Mesendoderm (in vitro differentiated cells): ENCODE data around the gene TBC1D8.

Experiments
- DNase-seq: peaks from one replicate; pipeline ENCODE4 v3.0.0; 2013
- H2AK5ac ChIP-seq: 2 replicates; pipeline ENCODE4 v1.6.1; 2013; ENCODE audit warnings: low read length, inconsistent platforms
- H2BK120ac ChIP-seq: 2 replicates; pipeline ENCODE4 v1.6.1; 2013; ENCODE audit warnings: low read depth, mild to moderate bottlenecking, low read length, moderate library complexity, mixed read lengths
- H2BK15ac ChIP-seq: replicated peaks from 2 replicates; pipeline ENCODE4 v1.6.1; 2013; ENCODE audit warnings: low read depth, mild to moderate bottlenecking, moderate library complexity
- H2BK5ac ChIP-seq: 2 replicates; pipeline ENCODE4 v1.6.1; 2013; ENCODE audit warnings: low read length, inconsistent platforms
- H3K18ac ChIP-seq: 2 replicates; pipeline ENCODE4 v1.6.1; 2013; ENCODE audit warnings: mild to moderate bottlenecking, low read length, mixed read lengths
- H3K23ac ChIP-seq: one replicate; pipeline ENCODE4 v1.6.1; 2013; ENCODE audit warnings: low read length
- H3K27ac ChIP-seq: 2 replicates; pipeline ENCODE4 v1.5.1; 2013; ENCODE audit warnings: low read depth, mild to moderate bottlenecking, inconsistent platforms, low read length, moderate library complexity
- H3K27me3 ChIP-seq: 2 replicates; pipeline ENCODE4 v1.6.1; 2013; ENCODE audit warnings: low read length, control low read depth, mild to moderate bottlenecking, inconsistent platforms; ENCODE audit not compliant: insufficient read depth, poor library complexity
- H3K36me3 ChIP-seq: 2 replicates; pipeline ENCODE4 v1.6.1; 2013; ENCODE audit warnings: low read length, inconsistent platforms; ENCODE audit not compliant: control insufficient read depth, insufficient read depth
- H3K4ac ChIP-seq: one replicate; pipeline ENCODE4 v1.6.1; 2013; ENCODE audit warnings: low read depth, mild to moderate bottlenecking, low read length, moderate library complexity
- H3K4me1 ChIP-seq: 2 replicates; pipeline ENCODE4 v1.6.1; 2013; ENCODE audit warnings: low read depth, low read length, inconsistent platforms; ENCODE audit not compliant: control insufficient read depth
- H3K4me2 ChIP-seq: 2 replicates; pipeline ENCODE4 v1.6.1; 2013; ENCODE audit warnings: low read length
- H3K4me3 ChIP-seq: 2 replicates; pipeline ENCODE4 v1.5.1; 2013; ENCODE audit warnings: mild to moderate bottlenecking, low read length
- H3K56ac ChIP-seq: one replicate; pipeline ENCODE4 v1.6.1; 2013; ENCODE audit warnings: low read length
- H3K79me1 ChIP-seq: 2 replicates; pipeline ENCODE4 v1.6.1; 2013; ENCODE audit warnings: low read length, inconsistent platforms
- H3K79me2 ChIP-seq: 2 replicates; pipeline ENCODE4 v1.6.1; 2013; ENCODE audit warnings: mild to moderate bottlenecking, low read length; ENCODE audit not compliant: control insufficient read depth, insufficient read depth
- H3K9ac ChIP-seq: 2 replicates; pipeline ENCODE4 v1.6.1; 2013; ENCODE audit warnings: low read length, inconsistent platforms
- H4K5ac ChIP-seq: one replicate; pipeline ENCODE4 v1.6.1; 2013; ENCODE audit warnings: low read length
- H4K8ac ChIP-seq: one replicate; pipeline ENCODE4 v1.6.1; 2013; ENCODE audit warnings: low read depth, mild to moderate bottlenecking, control low read depth, low read length, moderate library complexity
- WGBS: extraction: QIAGEN DNeasy Blood & Tissue Kit; methylation state at CpG from one replicate; pipeline ENCODE4 v1.1.7; 2013; ENCODE audit warnings: low lambda C conversion rate, missing lambda C conversion rate; ENCODE audit not compliant: insufficient coverage; ENCODE audit errors: extremely low coverage; 5-methylcytosine and 5-hydroxymethylcytosine counted together

TBC1D8 gene

DNA sequence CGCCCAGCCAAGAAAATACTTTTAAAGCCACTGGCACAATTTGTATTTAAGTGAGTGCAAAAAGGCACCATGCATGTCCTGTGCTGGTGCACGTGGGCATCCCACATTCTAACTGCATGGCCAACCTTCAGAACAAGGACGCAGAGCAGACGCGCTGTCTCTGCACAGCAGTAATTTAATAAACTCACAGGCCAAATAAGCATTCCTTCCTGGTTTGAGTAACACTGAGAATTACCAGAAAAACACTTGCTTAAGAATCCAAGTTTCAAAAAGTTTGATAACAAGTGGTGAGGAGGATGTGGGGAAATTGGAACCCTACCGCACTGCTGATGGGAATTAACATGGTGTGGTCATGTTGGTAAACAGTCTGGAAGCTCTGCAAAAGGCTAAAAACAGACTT lies 110.4 kb downstream of the TBC1D8 start:
- no peak overlapping the region for H3K4me2 ChIP-seq
- H3K79me2 ChIP-seq, result no peaks in the 10 kb centered on the region
- no peaks in the 10 kb centered on the region for H3K4me1 ChIP-seq
- H2BK15ac ChIP-seq, result no peak overlapping the region
- DNase-seq, result no peak
- H3K36me3 ChIP-seq, result no peaks in the 10 kb centered on the region
- H3K4ac ChIP-seq, result no peak overlapping the region
- H3K18ac ChIP-seq, result no peak overlapping the region
- H3K9ac ChIP-seq, result no peak overlapping the region
- H3K27ac ChIP-seq, result no peak overlapping the region
- H3K4me3 ChIP-seq, result no peak overlapping the region
- no peak overlapping the region for H3K23ac ChIP-seq
- no peak overlapping the region for H3K56ac ChIP-seq
- no peaks in the 10 kb centered on the region for H3K79me1 ChIP-seq
- no peak overlapping the region for H2BK5ac ChIP-seq
- H2BK120ac ChIP-seq, result no peak overlapping the region
- H4K8ac ChIP-seq, result no peak overlapping the region
- no CpG with 5 or more reads among the region's 6 CpGs for WGBS
- no peak overlapping the region for H2AK5ac ChIP-seq
- H4K5ac ChIP-seq, result no peak overlapping the region
- no peaks in the 10 kb centered on the region for H3K27me3 ChIP-seq

DNA sequence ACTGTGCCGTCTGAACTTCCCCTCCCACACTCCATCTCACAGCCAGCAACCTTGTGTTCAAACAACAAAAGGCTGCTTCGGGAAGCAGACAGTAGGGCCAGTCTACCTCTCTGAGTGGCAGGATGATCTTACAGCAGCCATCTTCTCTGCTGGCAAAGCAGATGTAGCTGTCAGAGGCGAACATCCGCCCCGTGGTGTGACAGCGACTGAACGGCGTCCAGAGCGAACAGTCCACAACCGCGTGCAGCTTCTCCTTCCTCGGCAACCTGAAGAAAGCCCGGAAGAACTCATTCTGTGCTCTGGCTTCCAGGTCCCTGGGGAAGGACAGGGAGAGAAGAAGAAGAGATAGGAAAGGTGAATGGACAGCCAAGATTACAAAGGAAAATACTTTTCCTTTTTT lies 111.1 kb downstream of the TBC1D8 start:
- H2AK5ac ChIP-seq, result no peak overlapping the region
- no peak overlapping the region for H4K5ac ChIP-seq
- no peak overlapping the region for H2BK15ac ChIP-seq
- no peak overlapping the region for H4K8ac ChIP-seq
- no peaks in the 10 kb centered on the region for H3K4me1 ChIP-seq
- no peak overlapping the region for H3K18ac ChIP-seq
- H3K36me3 ChIP-seq, result no peaks in the 10 kb centered on the region
- no peaks in the 10 kb centered on the region for H3K79me1 ChIP-seq
- no peak overlapping the region for H2BK5ac ChIP-seq
- no CpG with 5 or more reads among the region's 13 CpGs for WGBS
- peak overlapping the region; percentile 60 for H3K23ac ChIP-seq
- no peak overlapping the region for H2BK120ac ChIP-seq
- H3K56ac ChIP-seq, result no peak overlapping the region
- H3K79me2 ChIP-seq, result no peaks in the 10 kb centered on the region
- no peaks in the 10 kb centered on the region for H3K27me3 ChIP-seq
- no peak overlapping the region for H3K4me3 ChIP-seq
- no peak overlapping the region for H3K4ac ChIP-seq
- H3K9ac ChIP-seq, result no peak overlapping the region
- DNase-seq, result no peak
- no peak overlapping the region for H3K4me2 ChIP-seq
- no peak overlapping the region for H3K27ac ChIP-seq

DNA sequence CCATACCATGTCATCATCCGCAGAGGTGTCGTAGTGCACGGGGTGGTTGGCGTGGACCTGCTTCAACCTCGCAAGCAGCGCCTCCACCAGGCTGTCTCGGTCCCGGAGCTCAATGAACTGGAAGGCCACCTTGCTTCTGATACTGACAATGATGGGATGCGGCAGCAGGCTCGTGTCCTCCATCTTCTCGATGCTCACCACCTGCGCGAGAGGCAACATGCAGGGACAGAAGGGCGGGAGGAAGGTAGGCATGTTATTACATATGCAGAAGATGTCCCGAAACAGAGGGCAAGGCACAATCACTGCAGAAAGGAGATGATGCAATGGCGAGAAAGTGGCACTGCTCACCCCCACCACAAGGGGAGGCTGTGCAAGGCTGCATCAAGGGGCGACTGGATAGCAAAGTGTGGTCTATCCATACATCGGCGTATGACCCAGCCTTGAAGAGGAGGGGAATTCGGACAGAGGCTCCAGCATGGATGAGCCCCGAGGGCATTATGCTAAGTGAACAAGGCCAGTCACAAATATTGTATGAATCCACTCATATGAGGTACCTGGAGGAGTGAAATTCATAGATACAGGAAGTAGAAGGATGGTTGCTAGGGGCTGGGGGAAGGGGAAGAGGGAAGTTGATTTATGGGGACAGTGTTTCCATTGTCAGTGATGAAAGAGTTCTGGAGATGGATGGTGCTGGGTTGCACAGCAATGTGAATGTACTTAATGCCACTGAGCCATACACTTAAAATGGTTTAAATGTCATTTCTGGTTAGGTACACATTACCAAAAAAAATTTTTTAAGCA lies 112.5 kb downstream of the TBC1D8 start:
- Histone ChIP-seq H4K5ac (no peak overlapping the region), H2BK120ac (no peak overlapping the region), H3K9ac (no peak overlapping the region), H3K79me2 (no peaks in the 10 kb centered on the region), H2AK5ac (no peak overlapping the region), H3K36me3 (no peaks in the 10 kb centered on the region), H3K4me1 (no peaks in the 10 kb centered on the region), H3K56ac (no peak overlapping the region), H3K4me3 (no peak overlapping the region), H2BK15ac (no peak overlapping the region), H3K4ac (no peak overlapping the region), H3K23ac (no peak overlapping the region), H3K79me1 (no peaks in the 10 kb centered on the region), H3K27ac (no peak overlapping the region), H4K8ac (no peak overlapping the region), H3K27me3 (no peaks in the 10 kb centered on the region), H3K18ac (no peak overlapping the region), H2BK5ac (no peak overlapping the region), H3K4me2 (no peak overlapping the region)
- no CpG with 5 or more reads among the region's 21 CpGs for WGBS
- DNase-seq, result peak; percentile 75

DNA sequence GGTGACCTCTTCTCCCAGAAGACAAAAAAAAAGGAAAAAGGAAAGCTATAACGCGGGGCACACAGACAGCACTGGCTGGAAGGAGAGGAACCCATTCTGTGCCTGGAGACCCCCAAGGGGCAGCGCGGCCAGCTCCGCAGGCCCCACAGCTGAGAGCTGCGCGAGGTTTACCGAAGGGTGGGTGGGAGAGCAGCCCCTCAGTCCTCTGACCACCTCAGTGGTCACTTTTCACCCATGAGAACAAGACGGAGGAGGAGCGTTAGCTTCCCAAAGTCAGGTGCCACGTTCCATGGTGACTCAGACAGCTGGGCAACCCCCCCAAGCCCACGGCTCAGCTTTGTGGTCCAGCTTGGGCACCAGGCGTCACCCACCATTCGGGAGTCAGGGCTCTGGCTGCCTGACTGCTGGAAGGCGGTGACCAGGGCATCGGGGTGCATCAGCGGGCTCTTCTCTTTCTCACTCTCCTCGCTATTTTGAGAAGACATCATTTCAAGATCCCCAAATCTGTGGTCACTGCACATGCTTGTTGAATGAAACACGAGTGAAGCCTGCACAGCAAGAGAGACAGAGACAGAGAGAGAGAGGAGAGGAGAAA lies 113.9 kb downstream of the TBC1D8 start:
- H2AK5ac ChIP-seq, result no peak overlapping the region
- no peak overlapping the region for H3K23ac ChIP-seq
- H3K18ac ChIP-seq, result no peak overlapping the region
- no peak overlapping the region for H3K4me2 ChIP-seq
- H3K27me3 ChIP-seq, result no peaks in the 10 kb centered on the region
- H2BK15ac ChIP-seq, result no peak overlapping the region
- no peak overlapping the region for H3K4ac ChIP-seq
- no CpG with 5 or more reads among the region's 19 CpGs for WGBS
- H3K79me1 ChIP-seq, result no peaks in the 10 kb centered on the region
- no peak for DNase-seq
- no peaks in the 10 kb centered on the region for H3K79me2 ChIP-seq
- no peak overlapping the region for H2BK120ac ChIP-seq
- H3K4me3 ChIP-seq, result no peak overlapping the region
- no peaks in the 10 kb centered on the region for H3K4me1 ChIP-seq
- no peak overlapping the region for H2BK5ac ChIP-seq
- no peaks in the 10 kb centered on the region for H3K36me3 ChIP-seq
- H3K56ac ChIP-seq, result no peak overlapping the region
- H4K8ac ChIP-seq, result no peak overlapping the region
- no peak overlapping the region for H3K9ac ChIP-seq
- no peak overlapping the region for H4K5ac ChIP-seq
- H3K27ac ChIP-seq, result no peak overlapping the region

DNA sequence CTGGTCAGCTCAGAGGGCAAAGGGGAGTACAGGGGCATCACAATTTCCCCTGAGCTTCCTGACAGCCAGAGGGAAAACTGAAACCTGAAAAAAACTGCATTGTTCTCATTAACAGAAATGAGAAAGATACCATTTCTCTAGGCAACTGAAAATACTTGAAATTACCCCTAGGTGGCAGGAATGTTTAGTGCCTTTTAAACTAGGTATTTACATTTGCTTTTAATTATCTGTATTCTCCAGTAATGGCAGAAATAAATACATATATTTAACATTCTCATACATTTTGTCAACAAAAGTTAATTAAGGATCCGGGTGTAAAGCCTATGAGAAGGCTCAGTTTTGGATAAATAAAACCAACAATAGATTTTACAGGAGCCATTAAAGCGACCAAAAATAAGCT lies 114.6 kb downstream of the TBC1D8 start:
- Histone ChIP-seq H3K23ac (no peak overlapping the region), H3K27me3 (no peaks in the 10 kb centered on the region), H2BK15ac (no peak overlapping the region), H3K4me2 (no peak overlapping the region), H3K79me2 (no peaks in the 10 kb centered on the region), H3K56ac (no peak overlapping the region), H2BK5ac (no peak overlapping the region), H4K5ac (no peak overlapping the region), H3K18ac (no peak overlapping the region), H3K79me1 (no peaks in the 10 kb centered on the region), H4K8ac (no peak overlapping the region), H3K36me3 (no peaks in the 10 kb centered on the region), H3K27ac (no peak overlapping the region), H2AK5ac (no peak overlapping the region), H3K4me3 (no peak overlapping the region), H3K4ac (no peak overlapping the region), H2BK120ac (no peak overlapping the region), H3K9ac (no peak overlapping the region), H3K4me1 (no peaks in the 10 kb centered on the region)
- WGBS, result no CpG with 5 or more reads among the region's 2 CpGs
- DNase-seq, result peak; percentile 20
